ENCODE results near the gene SLC25A27. TPM values are rescaled to one million over a fixed set of nuclear protein-coding genes. Genes with fewer than 3 reads are reported as not detected.

SLC25A27 gene
- total RNA-seq, 1 donor, result 10.5 TPM

DNA sequence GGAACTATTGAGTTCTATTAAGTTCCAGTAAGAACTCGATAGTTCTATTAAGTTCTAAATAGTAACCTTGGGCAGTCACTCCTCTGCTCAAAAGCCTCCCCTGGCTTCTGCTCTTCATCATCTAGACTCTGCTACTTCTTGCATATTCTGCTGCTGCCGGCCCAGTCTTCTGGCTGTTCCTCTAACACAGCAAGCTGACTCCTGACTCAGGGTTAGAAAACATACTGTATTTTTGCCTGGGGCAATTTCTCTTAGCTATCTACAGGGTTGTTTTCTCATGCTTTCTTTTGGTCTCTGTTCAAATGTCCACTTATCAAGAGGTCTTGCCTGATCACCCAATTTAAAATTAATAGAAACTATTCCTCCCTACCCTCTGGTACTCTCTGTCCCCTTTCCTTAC is 14.6 kb downstream of the SLC25A27 start:
- Histone ChIP-seq H3K4me1 (ENCODE audit: insufficient read depth, low read length) (no peaks in the 10 kb centered on the region), H4K20me1 (ENCODE audit: insufficient read depth, low read length) (no peaks in the 10 kb centered on the region), H3K9me3 (ENCODE audit: low read depth, low read length) (no peaks in the 10 kb centered on the region), H3K4me2 (ENCODE audit: insufficient read depth, low read length) (no peak overlapping the region), H3K79me2 (ENCODE audit: insufficient read depth, low read length) (no peaks in the 10 kb centered on the region), H3K4me3 (ENCODE audit: insufficient read depth, low read length) (no peak overlapping the region), H2AFZ (ENCODE audit: low read length) (no peak overlapping the region), H3K27me3 (ENCODE audit: insufficient read depth, low read length) (no peaks in the 10 kb centered on the region), H3K27ac (ENCODE audit: low read depth, low read length) (no peak overlapping the region), H3K36me3 (ENCODE audit: insufficient read depth, low read length) (no peaks in the 10 kb centered on the region)
- no peak for DNase-seq (ENCODE audit: insufficient read length, low spot score, missing footprints)
- TF ChIP-seq, protein P1, sequence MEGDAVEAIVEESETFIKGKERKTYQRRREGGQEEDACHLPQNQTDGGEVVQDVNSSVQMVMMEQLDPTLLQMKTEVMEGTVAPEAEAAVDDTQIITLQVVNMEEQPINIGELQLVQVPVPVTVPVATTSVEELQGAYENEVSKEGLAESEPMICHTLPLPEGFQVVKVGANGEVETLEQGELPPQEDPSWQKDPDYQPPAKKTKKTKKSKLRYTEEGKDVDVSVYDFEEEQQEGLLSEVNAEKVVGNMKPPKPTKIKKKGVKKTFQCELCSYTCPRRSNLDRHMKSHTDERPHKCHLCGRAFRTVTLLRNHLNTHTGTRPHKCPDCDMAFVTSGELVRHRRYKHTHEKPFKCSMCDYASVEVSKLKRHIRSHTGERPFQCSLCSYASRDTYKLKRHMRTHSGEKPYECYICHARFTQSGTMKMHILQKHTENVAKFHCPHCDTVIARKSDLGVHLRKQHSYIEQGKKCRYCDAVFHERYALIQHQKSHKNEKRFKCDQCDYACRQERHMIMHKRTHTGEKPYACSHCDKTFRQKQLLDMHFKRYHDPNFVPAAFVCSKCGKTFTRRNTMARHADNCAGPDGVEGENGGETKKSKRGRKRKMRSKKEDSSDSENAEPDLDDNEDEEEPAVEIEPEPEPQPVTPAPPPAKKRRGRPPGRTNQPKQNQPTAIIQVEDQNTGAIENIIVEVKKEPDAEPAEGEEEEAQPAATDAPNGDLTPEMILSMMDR (IDR thresholded peaks at IDR 0.05; ENCODE audit: extremely low read depth, low read depth, low read length), result no peak

GRCh38 chr6:46674410-46674809 is 21.6 kb downstream of the SLC25A27 start:
- no peaks in the 10 kb centered on the region for H3K36me3 ChIP-seq (ENCODE audit: insufficient read depth, low read length)
- H2AFZ ChIP-seq (ENCODE audit: low read length), result no peak overlapping the region
- no peak overlapping the region for H3K27ac ChIP-seq (ENCODE audit: low read depth, low read length)
- H4K20me1 ChIP-seq (ENCODE audit: insufficient read depth, low read length), result peaks cover 2% of the 10 kb centered on the region
- no peaks in the 10 kb centered on the region for H3K79me2 ChIP-seq (ENCODE audit: insufficient read depth, low read length)
- H3K4me1 ChIP-seq (ENCODE audit: insufficient read depth, low read length), result no peaks in the 10 kb centered on the region
- no peak overlapping the region for H3K4me2 ChIP-seq (ENCODE audit: insufficient read depth, low read length)
- TF ChIP-seq, protein P1 (IDR thresholded peaks at IDR 0.05; ENCODE audit: extremely low read depth, low read depth, low read length), result no peak
- no peak overlapping the region for H3K4me3 ChIP-seq (ENCODE audit: insufficient read depth, low read length)
- no peaks in the 10 kb centered on the region for H3K9me3 ChIP-seq (ENCODE audit: low read depth, low read length)
- no peak for DNase-seq (ENCODE audit: insufficient read length, low spot score, missing footprints)
- H3K27me3 ChIP-seq (ENCODE audit: insufficient read depth, low read length), result no peaks in the 10 kb centered on the region

DNA sequence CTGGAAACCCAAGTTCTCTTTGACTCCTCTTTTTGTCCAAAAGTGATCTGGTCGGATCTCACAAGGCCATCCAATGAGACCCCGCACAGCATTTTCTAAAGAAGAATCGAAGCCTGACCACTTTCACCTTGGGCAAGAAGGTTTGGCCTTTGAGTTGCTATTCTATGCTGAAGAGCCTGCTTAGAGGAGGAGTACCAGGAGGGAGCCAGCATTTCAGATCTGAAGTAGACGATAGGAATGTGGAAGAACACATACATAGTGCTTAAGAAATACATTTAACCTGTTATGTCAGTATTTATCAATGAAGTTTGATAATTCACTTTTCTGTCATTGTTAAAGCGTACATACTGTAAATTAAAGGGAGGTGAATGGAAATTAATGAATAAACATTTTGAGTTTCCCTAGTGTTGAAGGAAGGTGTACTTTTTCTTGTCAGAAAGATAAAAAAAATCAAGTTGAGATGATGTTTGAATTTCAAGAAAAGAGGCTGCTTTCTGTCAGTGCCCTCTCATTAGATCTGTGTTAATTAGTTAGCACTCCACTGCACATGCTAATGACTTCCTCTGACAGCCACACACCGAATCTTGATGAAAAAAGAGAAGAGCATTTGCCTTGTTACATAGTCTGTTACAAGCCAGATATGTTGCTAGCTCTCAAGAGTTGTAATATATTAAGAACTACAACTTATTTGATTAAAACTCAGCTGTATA is 24.0 kb downstream of the SLC25A27 start:
- peaks cover 2% of the 10 kb centered on the region for H4K20me1 ChIP-seq (ENCODE audit: insufficient read depth, low read length)
- no peak overlapping the region for H2AFZ ChIP-seq (ENCODE audit: low read length)
- H3K27ac ChIP-seq (ENCODE audit: low read depth, low read length), result no peak overlapping the region
- no peak for DNase-seq (ENCODE audit: insufficient read length, low spot score, missing footprints)
- no peaks in the 10 kb centered on the region for H3K4me1 ChIP-seq (ENCODE audit: insufficient read depth, low read length)
- no peaks in the 10 kb centered on the region for H3K36me3 ChIP-seq (ENCODE audit: insufficient read depth, low read length)
- H3K27me3 ChIP-seq (ENCODE audit: insufficient read depth, low read length), result no peaks in the 10 kb centered on the region
- no peaks in the 10 kb centered on the region for H3K9me3 ChIP-seq (ENCODE audit: low read depth, low read length)
- no peak overlapping the region for H3K4me3 ChIP-seq (ENCODE audit: insufficient read depth, low read length)
- no peak overlapping the region for H3K4me2 ChIP-seq (ENCODE audit: insufficient read depth, low read length)
- TF ChIP-seq, protein P1 (IDR thresholded peaks at IDR 0.05; ENCODE audit: extremely low read depth, low read depth, low read length), result no peak
- no peaks in the 10 kb centered on the region for H3K79me2 ChIP-seq (ENCODE audit: insufficient read depth, low read length)

DNA sequence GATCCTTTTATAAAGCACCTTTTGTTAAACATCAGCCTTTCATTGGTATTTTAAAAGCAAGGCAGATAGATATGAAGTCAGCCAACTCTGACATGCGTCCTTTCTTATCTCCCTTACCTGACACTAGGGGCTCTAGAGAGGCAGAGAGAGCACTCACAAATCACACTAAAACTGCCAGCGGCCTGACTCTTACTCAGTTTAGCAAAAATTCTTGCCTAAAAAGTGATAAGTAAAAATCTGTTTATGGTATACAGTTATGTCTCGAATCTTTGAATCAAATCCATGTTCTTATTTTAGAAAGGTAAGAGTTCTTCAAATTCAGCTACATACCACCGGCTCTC is 24.5 kb downstream of the SLC25A27 start:
- Histone ChIP-seq H3K27ac (ENCODE audit: low read depth, low read length) (no peak overlapping the region), H3K4me2 (ENCODE audit: insufficient read depth, low read length) (no peak overlapping the region), H3K36me3 (ENCODE audit: insufficient read depth, low read length) (no peaks in the 10 kb centered on the region), H3K9me3 (ENCODE audit: low read depth, low read length) (no peaks in the 10 kb centered on the region), H3K27me3 (ENCODE audit: insufficient read depth, low read length) (no peaks in the 10 kb centered on the region), H4K20me1 (ENCODE audit: insufficient read depth, low read length) (peaks cover 2% of the 10 kb centered on the region), H3K79me2 (ENCODE audit: insufficient read depth, low read length) (no peaks in the 10 kb centered on the region), H3K4me1 (ENCODE audit: insufficient read depth, low read length) (no peaks in the 10 kb centered on the region), H2AFZ (ENCODE audit: low read length) (no peak overlapping the region), H3K4me3 (ENCODE audit: insufficient read depth, low read length) (no peak overlapping the region)
- TF ChIP-seq, protein P1 (IDR thresholded peaks at IDR 0.05; ENCODE audit: extremely low read depth, low read depth, low read length), result peak; percentile 6
- peak; percentile 19 for DNase-seq (ENCODE audit: insufficient read length, low spot score, missing footprints)

All from osteoblast (primary cell).